ENCODE measurements around the gene CBX3. TPM values are rescaled to one million over a fixed set of nuclear protein-coding genes. Genes with fewer than 3 reads are reported as not detected.
"Not testable (repeated sequence)": the region's sequence is repeated elsewhere in the genome, so short reads cannot be mapped to it uniquely, and the experiment has no call there.

The CBX3 gene
- total RNA-seq, 2 donors from 2014 or later, result 37.9 to 43.3 TPM

- no peaks in the 10 kb centered on the region for H3K9me3 ChIP-seq
- H3K4me3 ChIP-seq, result no peak overlapping the region
- DNase-seq (ENCODE audit: low spot score), result no peak
- H3K27me3 ChIP-seq, result no peaks in the 10 kb centered on the region
- H3K36me3 ChIP-seq, result peaks cover 13% of the 10 kb centered on the region
- no peak for TF ChIP-seq CTCF (IDR thresholded peaks at IDR 0.05)
- no peak overlapping the region for H3K27ac ChIP-seq
- peaks cover 0 to 23% of the 10 kb centered on the region in 2 donors for H3K4me1 ChIP-seq
These were observed 19.3 kb upstream of the CBX3 start for GRCh38 chr7:26182283-26182682.

GRCh38 chr7:26182706-26183105, 18.8 kb upstream of the CBX3 start:
- H3K27ac ChIP-seq, result no peak overlapping the region

GRCh38 chr7:26183545-26184280, 17.8 kb upstream of the CBX3 start:
- no peak for TF ChIP-seq CTCF (IDR thresholded peaks at IDR 0.05)
- Histone ChIP-seq H3K27ac (peak overlapping the region in 1 of 2 donors; percentile 5), H3K27me3 (no peaks in the 10 kb centered on the region), H3K4me1 (peaks cover 0 to 23% of the 10 kb centered on the region in 2 donors), H3K9me3 (no peaks in the 10 kb centered on the region), H3K36me3 (peaks cover 27% of the 10 kb centered on the region), H3K4me3 (no peak overlapping the region)
- DNase-seq (ENCODE audit: low spot score), result no peak

More at GRCh38 chr7:26182706-26183105, 18.8 kb upstream of the CBX3 start:
- TF ChIP-seq CTCF (IDR thresholded peaks at IDR 0.05), result no peak
- Histone ChIP-seq H3K9me3 (no peaks in the 10 kb centered on the region), H3K27me3 (no peaks in the 10 kb centered on the region), H3K4me3 (no peak overlapping the region), H3K4me1 (peaks cover 0 to 23% of the 10 kb centered on the region in 2 donors), H3K36me3 (peaks cover 17% of the 10 kb centered on the region)
- no peak for DNase-seq (ENCODE audit: low spot score)

GRCh38 chr7:26184281-26185101, 17.1 kb upstream of the CBX3 start:
- H3K9me3 ChIP-seq; H3K4me3 ChIP-seq; H3K27me3 ChIP-seq; DNase-seq (ENCODE audit: low spot score): not testable (repeated sequence)
- Histone ChIP-seq H3K36me3 (peaks cover 35% of the 10 kb centered on the region), H3K27ac (peak overlapping the region in 1 of 2 donors; percentile 5), H3K4me1 (peaks cover 0 to 23% of the 10 kb centered on the region in 2 donors)

GRCh38 chr7:26185131-26185843, 16.3 kb upstream of the CBX3 start:
- Histone ChIP-seq H3K27ac (no peak overlapping the region), H3K36me3 (peaks cover 43% of the 10 kb centered on the region), H3K9me3 (no peaks in the 10 kb centered on the region), H3K4me3 (no peak overlapping the region), H3K27me3 (no peaks in the 10 kb centered on the region), H3K4me1 (peaks cover 0 to 23% of the 10 kb centered on the region in 2 donors)
- no peak for DNase-seq (ENCODE audit: low spot score)
- no peak for TF ChIP-seq CTCF (IDR thresholded peaks at IDR 0.05)

- TF ChIP-seq CTCF (IDR thresholded peaks at IDR 0.05), result no peak
- no peak overlapping the region for H3K4me3 ChIP-seq
- H3K36me3 ChIP-seq, result peaks cover 48% of the 10 kb centered on the region
- no peaks in the 10 kb centered on the region for H3K9me3 ChIP-seq
- peaks cover 0 to 23% of the 10 kb centered on the region in 2 donors for H3K4me1 ChIP-seq
- H3K27ac ChIP-seq, result no peak overlapping the region
- no peak for DNase-seq (ENCODE audit: low spot score)
- H3K27me3 ChIP-seq, result no peaks in the 10 kb centered on the region
These were observed 15.7 kb upstream of the CBX3 start for GRCh38 chr7:26185844-26186180.

Measured in right atrium auricular region (tissue), 2 donors.